Measurements from ENCODE around the gene ITPKB.

DNA sequence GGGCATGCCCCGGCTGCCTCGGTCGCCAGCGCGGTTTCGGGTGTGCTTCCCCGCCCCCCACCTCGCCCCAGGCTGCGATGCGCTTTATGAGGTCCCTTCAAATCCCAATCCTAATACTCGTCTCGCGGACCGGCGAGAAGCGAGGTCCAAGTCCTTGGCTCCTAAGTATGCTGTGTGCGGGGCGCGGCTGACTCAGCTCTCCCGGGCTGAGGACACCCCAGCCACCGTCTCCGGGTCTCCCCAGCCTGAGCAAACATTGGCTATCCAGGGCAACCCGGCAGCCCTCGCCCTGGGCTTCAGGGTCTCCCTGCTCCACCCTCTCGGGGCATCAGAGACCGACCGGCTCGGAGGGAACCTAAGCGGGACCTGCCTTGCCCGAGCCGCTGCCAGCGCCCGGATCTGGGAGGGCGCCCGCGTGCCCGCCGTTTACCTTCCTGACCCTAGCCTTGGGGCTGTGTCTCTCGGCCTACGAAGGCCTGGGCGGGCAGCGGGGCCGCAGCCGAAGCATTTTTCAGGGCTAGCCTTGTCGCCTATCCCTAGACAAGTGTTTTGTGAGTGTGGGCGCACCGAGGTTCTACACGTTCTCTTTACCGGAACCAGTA is 1.2 kb downstream of the ITPKB start:
- TF ChIP-seq, protein P1, sequence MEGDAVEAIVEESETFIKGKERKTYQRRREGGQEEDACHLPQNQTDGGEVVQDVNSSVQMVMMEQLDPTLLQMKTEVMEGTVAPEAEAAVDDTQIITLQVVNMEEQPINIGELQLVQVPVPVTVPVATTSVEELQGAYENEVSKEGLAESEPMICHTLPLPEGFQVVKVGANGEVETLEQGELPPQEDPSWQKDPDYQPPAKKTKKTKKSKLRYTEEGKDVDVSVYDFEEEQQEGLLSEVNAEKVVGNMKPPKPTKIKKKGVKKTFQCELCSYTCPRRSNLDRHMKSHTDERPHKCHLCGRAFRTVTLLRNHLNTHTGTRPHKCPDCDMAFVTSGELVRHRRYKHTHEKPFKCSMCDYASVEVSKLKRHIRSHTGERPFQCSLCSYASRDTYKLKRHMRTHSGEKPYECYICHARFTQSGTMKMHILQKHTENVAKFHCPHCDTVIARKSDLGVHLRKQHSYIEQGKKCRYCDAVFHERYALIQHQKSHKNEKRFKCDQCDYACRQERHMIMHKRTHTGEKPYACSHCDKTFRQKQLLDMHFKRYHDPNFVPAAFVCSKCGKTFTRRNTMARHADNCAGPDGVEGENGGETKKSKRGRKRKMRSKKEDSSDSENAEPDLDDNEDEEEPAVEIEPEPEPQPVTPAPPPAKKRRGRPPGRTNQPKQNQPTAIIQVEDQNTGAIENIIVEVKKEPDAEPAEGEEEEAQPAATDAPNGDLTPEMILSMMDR (conservative IDR thresholded peaks at IDR 0.05; ENCODE audit: low read depth, low read length), result no peak
- no peak for TF ChIP-seq EZH2phosphoT487 (IDR thresholded peaks at IDR 0.05; ENCODE audit: borderline replicate concordance, low read length)

All from PC-3 (cell line).